Prostate gland (tissue), 2 donors: ENCODE results near the gene NUMB.

ENCODE experiments used
- CTCF ChIP-seq, 4 experiments: fragments of 200-600 bp in 2 of 4; fragments of 450-650 bp in 2 of 4; sonication (generic) in 2 of 4; IDR thresholded peaks; 1 replicate in 3 of 4; 2 replicates in 1 of 4; pipeline ENCODE4 v1.5.1; 2016 to 2019; ENCODE audit warnings: antibody characterized with exemption in 4 of 4, mild to moderate bottlenecking in 2 of 4, moderate library complexity in 2 of 4
- POLR2A ChIP-seq: fragments of 450-650 bp; IDR thresholded peaks from one replicate; pipeline ENCODE4 v1.6.1; 2016; ENCODE audit warnings: antibody characterized with exemption, mild to moderate bottlenecking
- POLR2AphosphoS5 ChIP-seq: sonication (generic); formaldehyde crosslinking; IDR thresholded peaks from one replicate; pipeline ENCODE4 v1.6.1; 2017; ENCODE audit warnings: antibody characterized with exemption

GRCh38 chr14:73295198-73295796, 163.0 kb downstream of the NUMB start:
- TF ChIP-seq CTCF (IDR thresholded peaks at IDR 0.05): peak; percentile 46 to 75 (median 66)
- TF ChIP-seq POLR2AphosphoS5: no peak
- TF ChIP-seq POLR2A: no peak
